ENCODE results near the gene HASPIN. TPM values are rescaled to one million over a fixed set of nuclear protein-coding genes. Genes with fewer than 3 reads are reported as not detected.

Gene HASPIN
- total and polyA plus RNA-seq, 2 of the 13 experiments (the other 11 are each of a cell fraction or from before 2014, with no cell fraction given): 2.7 to 8.1 TPM

GRCh38 chr17:3753624-3754023 lies 29.9 kb downstream of the HASPIN start:
- 31% methylated on average over 7 of the region's 12 CpGs for WGBS (ENCODE audit: low lambda C conversion rate)
- in situ Hi-C loops (cut with HindIII; ENCODE audit: extremely low pct_ligation_motif_present, low pct_unique_long_range_greater_than_20kb) (no loop called here), intact Hi-C loops (cut with micrococcal nuclease; ENCODE audit: unreplicated experiment) (no loop called here)
- H2AFZ ChIP-seq (ENCODE audit: low read length): no peak overlapping the region
- H3K4me2 ChIP-seq (ENCODE audit: low read depth, low read length): no peak overlapping the region
- POLR2A ChIA-PET: no interaction called here
- no peaks in the 10 kb centered on the region for H3K36me3 ChIP-seq (replicated peaks in 1 of 2; ENCODE audit: control insufficient read depth in 1 of 2, insufficient read depth in 2 of 2, low read length in 2 of 2)
- H3K4me1 ChIP-seq (ENCODE audit: insufficient read depth, low read length): peaks cover 6% of the 10 kb centered on the region
- FAIRE-seq (no peak), ATAC-seq (no peak), DNase-seq (ENCODE audit: low spot score) (no peak)
- CTCF ChIA-PET (ENCODE audit: low intra/inter-chr PET ratio, low total read pairs): no interaction called here
- no peak for TF ChIP-seq THAP9 (CRISPR knock-in tag; IDR thresholded peaks at IDR 0.05; ENCODE audit: borderline replicate concordance)
- no peak for TF ChIP-seq SATB2 (CRISPR knock-in tag; IDR thresholded peaks at IDR 0.05)
- no peak for TF ChIP-seq ZSCAN22 (CRISPR knock-in tag; IDR thresholded peaks at IDR 0.05)
- no peak for TF ChIP-seq FOXM1 (CRISPR knock-in tag; IDR thresholded peaks at IDR 0.05)
- TF ChIP-seq KLF6 (CRISPR knock-in tag; IDR thresholded peaks at IDR 0.05): no peak
- no peak for TF ChIP-seq ATF2 (CRISPR knock-in tag; IDR thresholded peaks at IDR 0.05)
- no peak for TF ChIP-seq ZNF282 (IDR thresholded peaks at IDR 0.05; ENCODE audit: partially characterized antibody)
- TF ChIP-seq KDM5B (CRISPR knock-in tag; IDR thresholded peaks at IDR 0.05; ENCODE audit: borderline replicate concordance): no peak
- TF ChIP-seq ZNF512 (CRISPR knock-in tag; IDR thresholded peaks at IDR 0.05): no peak
- no peak for TF ChIP-seq DMAP1 (CRISPR knock-in tag; IDR thresholded peaks at IDR 0.05)
- no peaks in the 10 kb centered on the region for H3K79me2 ChIP-seq (ENCODE audit: insufficient read depth, low read length)
- H3K27me3 ChIP-seq (ENCODE audit: control insufficient read depth in 1 of 2, insufficient read depth in 2 of 2, low read length in 2 of 2): no peaks in the 10 kb centered on the region; a peak in 2 of 5 replicates
- H4K20me1 ChIP-seq (ENCODE audit: insufficient read depth, low read length): no peaks in the 10 kb centered on the region
- H3K9ac ChIP-seq (ENCODE audit: insufficient read depth, low read depth, low read length): no peak overlapping the region
- BruUV-seq (replicated peaks): no TSS peak
- no peaks in the 10 kb centered on the region for H3K9me3 ChIP-seq (ENCODE audit: low read length)
- no peak overlapping the region for H3K27ac ChIP-seq (ENCODE audit: extremely low read length, insufficient read depth, low read length)
- H3K4me3 ChIP-seq (replicated peaks in 1 of 3; ENCODE audit: insufficient read depth in 1 of 3, low read depth in 2 of 3, low read length in 3 of 3): no peak overlapping the region

All from HepG2 (cell line).